GM18511 (cell line): ENCODE data around the gene GALNS.
"Not testable (repeated sequence)": the region's sequence is repeated elsewhere in the genome, so short reads cannot be mapped to it uniquely, and the experiment has no call there.

Experiments
- ATAC-seq: cut with Tn5 transposase; IDR thresholded peaks from one replicate; pipeline ENCODE4 v1.9.1; 2021; ENCODE audit warnings: mild to moderate bottlenecking, moderate library complexity; ENCODE audit not compliant: unreplicated experiment

GALNS gene

GRCh38 chr16:88807142-88807625 is 49.6 kb downstream of the GALNS start:
- ATAC-seq = no peak

GRCh38 chr16:88806491-88807111 is 50.1 kb downstream of the GALNS start:
- ATAC-seq = no peak

DNA sequence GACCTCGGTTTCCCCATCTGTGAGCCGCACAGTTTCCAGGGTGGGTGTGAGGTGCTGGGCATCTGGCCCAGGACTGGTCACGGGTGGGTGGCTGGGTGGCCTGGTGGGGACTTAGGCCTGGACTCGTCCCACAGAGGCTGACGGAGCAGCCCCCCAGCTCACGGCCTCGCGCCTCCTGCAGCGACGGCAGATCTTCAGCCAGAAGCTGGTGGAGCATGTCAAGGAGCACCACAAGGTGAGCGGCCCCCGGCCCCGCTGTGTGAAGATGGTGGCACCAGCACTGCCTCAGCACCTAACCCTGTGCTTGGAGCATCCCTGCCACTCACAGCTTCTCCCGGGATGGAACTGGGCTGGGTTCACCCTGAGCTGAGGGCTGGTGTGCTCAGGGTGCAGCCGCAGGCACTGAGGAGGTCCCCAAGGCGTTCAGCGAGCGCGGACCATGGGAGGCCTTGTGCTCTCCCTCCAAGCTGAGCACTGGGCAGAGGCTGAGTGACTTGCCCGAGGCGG is 50.8 kb downstream of the GALNS start:
- no peak for ATAC-seq

GRCh38 chr16:88805340-88805715 is 51.4 kb downstream of the GALNS start:
- ATAC-seq = no peak

- no peak for ATAC-seq
Observed at GRCh38 chr16:88804552-88805339, 52.0 kb downstream of the GALNS start.

DNA sequence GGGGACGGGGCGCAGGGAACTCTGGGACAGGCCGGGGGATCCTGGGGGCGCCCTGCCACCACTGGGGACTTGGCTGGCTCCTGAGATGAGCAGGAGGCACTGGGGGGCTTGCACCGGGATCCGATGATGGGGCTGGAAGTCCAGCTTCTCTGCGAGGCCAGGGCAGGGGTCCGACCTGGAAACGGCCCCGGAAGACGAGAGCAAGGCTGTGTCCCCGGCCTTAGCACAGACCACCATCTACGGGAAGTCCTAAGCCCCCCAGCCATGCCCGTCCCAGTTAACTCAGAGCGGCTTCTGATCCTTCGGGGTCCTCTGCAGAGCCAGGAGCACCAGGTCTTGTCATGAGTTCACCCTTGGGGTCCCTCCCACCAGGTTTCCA is 52.6 kb downstream of the GALNS start:
- no peak for ATAC-seq

DNA sequence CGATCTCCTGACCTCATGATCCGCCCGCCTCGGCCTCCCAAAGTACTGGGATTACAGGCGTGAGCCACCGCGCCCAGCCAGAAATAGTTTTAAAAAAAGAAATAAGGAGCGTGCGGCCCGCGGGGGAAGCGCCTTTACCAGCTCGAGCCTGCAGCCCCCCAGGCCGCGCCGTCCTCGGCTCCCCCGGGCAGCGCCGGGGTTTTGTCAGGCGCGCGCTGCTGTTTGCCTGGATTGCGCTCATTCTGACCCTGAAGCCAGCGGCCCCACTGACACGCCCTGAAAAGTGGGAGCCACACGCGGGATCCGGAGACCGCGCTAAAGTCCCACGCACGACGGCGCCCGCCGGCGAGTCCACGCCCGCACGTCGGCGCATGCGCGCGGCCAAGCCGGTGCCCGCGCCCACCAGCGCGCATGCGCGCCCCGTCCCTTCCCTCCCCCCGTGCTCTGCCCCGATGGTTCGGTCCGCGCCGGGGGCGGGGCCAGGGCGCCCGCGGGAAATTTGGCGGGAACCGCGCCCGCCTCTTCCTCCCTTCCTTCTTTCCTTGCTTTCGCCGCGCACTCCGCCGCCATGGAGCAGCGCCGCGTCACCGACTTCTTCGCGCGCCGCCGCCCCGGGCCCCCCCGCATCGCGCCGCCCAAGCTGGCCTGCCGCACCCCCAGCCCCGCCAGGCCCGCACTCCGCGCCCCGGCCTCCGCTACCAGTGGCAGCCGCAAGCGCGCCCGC is 53.3 kb downstream of the GALNS start, which contains the start of gene CDT1:
Gene CDT1, plus strand, starts transcription at position 526 of the 724 bp plus-strand sequence. Its CDS starts 43 bp downstream, at position 569.
- ATAC-seq = peak; percentile 58

DNA sequence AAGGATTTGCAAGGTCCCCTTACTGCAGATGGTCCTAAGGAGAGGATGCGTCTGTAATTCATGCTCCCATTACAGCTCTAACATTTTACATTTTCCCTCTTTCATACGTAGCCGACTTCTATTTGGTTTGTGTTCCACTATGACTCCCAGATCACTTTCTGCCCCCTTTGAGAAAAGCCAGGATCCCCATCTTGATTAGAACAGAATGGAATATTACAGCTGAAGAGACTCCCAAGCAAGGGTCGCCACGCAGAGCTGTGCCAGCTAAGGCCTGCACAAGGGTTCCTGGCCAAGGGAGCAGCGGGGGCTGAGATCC is 56.5 kb downstream of the GALNS start:
- ATAC-seq = no peak

DNA sequence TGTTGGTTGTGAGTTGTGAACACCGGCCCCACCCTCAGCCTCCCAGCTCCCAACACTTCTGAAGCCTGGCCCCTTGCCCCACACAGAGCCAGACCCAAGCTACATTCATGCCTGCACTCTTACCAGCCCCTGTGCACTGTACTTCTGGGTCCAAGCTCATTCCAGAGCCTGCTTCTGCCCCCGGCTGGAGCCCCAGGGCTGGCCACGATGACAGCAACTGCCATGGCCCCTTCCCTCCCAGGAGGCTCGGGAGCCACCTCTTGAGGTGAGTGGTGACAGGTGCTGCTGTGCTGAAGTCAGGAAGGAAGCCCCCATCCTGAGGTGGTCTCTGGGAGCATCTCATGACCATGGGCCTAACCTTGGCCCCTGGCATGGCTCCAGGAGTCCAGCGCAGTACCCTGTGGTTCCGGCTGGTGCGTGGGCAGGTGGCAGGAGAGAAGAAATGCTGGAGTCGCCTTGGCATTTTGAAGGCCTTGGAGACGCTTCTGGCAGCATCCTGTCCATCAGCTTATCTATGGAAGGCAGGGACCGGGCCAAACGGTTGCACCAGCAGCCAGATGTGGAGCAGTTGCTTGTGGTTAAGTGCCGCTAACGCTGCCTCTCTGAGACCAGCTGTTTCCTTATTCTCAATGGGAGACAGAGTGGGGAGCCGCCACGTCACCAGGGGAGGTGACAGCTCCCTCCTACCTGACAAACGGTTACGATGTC is 57.0 kb downstream of the GALNS start:
- ATAC-seq = no peak

DNA sequence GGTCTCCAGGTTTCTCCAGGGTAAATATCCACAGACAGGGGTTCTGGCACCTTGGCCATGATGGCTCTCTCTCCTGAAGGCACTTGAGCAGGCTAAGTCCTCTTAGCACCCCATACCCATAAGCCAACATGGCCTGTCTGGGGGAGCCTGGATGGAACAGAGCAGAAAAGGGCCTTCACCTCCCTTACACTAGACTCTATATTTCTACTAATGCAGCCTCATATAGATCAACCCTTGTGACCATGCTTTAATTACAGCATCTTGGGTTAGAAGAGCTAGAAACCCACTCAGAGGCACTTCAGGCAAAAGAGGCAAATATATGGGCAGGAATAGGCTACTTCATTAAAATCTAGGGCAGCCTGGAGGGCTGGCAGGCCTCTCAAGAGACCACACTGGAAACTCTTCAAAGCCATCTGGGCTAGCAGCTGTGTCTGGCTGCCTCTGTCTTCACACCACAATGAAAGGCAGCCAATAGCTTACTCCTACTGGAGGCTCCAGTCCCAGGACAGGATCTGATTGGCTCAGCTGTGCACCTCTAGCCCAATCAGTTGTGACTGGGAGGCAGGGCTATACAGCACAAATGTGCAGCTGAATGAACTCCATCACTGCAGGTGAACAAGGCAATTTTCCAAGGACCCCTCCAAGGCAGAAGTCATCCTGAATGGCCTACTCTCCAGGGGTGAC is 57.8 kb downstream of the GALNS start:
- ATAC-seq = no peak

DNA sequence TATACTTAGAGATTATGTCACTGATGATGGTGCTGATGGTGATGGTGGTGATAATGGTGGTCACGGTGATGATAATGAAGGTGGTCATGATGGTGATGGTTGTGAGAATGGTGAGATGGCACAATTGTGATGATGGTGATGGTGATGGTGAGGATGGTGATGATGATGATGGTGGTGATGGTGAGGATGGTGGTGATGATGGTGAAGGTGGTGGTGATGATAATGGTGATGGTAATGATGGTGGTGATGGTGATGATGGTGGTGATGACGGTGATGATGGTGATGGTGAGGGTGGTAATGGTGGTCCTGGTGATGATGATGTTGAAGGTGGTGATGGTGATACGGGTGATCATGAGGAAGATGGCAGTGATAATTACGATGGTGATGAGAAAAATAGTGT is 58.7 kb downstream of the GALNS start:
- no peak for ATAC-seq

- no peak for ATAC-seq
Observed at GRCh38 chr16:88796278-88796677, 60.5 kb downstream of the GALNS start.

DNA sequence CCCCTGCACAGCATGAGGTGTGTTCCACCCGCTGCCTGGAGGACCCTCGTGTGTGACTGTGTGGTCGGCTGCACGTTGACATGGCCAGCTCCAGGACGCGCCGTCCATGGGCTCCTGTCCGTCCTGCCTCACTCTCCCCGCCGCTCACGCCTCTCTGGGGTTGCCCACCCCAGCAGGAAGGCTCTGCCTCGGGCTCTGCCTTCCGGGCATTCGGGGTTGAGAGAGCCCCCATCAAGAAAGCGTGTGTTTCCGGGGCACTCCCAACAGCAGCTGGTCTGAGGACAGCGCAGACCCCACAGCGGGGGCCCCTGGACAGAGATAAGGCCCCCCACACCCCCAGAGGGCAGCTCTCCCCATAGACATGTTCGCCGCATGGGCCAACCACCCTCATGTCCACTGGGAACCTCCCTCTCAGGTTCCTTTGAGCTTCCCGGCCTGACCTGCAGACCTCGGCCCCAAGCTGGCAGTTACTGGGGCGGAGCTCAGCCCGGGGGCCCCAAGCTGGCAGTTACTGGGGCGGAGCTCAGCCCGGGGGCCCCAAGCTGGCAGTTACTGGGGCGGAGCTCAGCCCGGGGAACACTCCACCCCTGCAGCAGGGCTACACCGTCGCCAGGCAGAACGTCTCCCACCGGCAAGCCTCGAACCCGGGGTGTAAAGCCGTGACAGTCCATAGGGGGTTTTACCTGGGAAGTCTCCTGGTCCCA is 63.3 kb downstream of the GALNS start:
- no peak for ATAC-seq

DNA sequence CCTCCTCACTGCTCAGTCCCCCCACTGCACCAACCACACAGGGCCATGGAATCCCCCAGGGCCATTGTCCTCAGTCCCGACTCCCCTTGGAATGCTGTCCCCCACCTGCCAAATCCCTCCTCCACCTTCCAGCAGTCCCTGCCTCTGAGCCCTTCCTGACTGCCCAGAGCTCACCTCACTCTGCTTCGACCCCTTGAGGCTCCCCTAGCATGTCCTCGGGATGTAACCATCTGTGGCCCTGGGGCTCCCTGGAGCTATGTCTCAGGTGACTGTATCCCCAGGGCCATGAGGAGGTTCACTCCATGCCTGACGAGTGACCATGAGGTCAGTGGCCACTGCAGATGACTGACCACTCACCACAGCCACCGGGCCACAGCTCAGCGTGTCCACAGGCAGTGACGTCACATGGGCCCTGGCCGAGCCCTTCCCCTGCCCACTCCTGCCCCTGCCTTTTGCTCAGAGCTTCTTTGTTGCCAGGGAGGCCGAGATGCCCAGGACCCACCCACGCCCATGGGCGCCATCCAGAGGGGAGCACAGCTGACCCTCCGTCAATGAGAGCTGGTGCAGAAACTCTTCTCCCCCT is 64.0 kb downstream of the GALNS start:
- ATAC-seq = no peak

DNA sequence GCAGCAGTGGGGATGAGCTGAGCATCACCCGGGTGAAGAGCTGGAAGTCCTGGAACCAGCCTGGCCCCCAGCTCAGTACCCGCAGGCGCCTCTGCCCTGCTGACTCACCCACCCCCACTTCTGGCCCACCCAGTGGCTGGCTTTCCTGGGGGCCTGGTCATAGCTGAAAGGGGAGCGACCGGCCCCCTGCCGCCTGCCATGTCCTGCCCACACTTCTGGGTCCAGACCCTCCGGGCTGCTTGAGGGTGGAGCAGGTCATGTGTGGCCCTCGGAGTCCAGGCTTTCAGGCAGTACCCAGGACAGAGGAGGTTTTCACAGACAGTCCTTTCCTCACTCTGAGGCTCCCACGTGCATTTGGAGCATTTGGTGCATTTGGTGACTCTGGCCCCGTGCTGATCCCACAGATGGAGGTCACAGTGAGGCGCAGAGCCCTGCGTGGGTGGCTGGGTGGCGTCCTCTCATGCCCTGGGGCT is 64.6 kb downstream of the GALNS start:
- ATAC-seq = no peak

DNA sequence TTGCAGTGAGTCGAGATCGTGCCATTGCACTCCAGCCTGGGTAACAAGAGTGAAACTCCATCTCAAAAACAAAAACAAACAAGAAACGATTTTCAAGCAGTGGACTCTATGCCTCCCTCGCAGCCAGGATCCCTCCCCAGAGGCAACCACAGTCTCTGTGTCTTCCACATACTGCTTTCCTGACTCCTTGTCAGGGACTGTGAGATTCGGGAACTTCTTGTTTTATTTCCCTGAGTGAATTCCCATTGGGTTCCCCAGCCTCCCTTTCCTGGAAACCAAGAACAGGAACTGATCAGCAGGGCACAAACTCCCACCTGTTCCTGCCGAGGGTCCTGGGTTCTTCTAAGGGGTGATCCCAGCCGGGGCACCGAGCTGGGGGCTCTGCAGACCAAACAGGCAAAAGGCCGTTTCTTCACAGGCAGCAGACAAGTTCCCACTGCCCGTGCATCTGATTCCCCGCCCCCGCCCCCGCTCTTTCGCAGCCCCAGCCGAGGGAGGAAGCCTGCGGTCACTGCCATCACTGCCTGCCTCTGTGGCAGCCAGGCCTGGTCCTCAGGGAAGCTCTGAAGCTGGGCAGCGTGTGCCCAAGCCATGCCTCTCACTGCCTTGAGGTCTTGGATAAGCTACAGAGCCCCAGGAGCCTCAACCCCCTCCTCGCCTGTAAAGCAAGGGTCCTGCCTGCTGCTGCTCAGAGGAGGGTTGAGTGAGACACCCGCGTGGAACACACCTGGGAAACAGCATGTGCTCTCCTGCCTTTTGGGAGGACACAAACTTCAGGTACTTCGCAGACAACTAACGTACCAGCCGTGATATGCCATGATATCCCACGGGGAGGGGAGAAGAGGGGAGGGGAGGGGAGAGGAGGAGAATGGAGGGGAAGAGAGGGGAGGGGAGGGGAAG is 66.2 kb downstream of the GALNS start:
- ATAC-seq = no peak

DNA sequence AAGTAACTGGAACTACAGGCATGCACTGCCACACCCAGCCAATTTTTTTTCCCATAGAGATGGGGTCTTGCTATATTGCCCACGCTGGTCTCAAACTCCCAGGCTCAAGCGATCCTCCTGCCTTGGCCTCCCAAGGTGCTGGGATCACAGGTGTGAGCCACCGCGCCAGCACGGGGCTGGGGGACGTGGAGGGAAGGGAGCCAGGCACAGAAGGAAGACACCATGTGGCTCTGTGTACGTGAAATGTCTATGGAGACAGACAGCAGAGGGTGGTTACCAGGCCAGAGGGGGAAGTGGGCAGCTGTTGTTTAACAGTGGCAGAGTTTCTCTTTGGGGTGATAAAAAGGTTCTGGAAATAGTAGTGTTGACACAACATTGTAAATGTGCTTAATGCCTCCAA is 67.2 kb downstream of the GALNS start:
- no peak for ATAC-seq

DNA sequence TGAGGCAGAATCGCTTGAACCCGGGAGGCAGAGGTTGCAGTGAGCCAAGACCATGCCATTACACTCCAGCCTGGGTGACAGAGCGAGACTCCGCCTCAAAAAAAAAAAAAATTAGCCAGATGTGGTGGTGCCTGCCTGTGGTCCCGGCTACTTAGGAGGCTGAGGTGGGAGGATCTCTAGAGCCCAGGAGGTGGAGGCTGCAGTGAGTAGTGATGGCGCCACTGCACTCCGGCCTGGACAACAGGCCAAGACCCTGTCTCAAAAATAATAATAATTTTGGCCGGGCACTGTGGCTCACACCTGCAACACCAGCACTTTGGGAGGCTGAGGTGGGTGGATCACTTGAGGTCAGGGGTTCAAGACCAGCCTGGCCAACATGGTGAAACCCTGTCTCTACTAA is 68.0 kb downstream of the GALNS start:
- ATAC-seq = not testable (repeated sequence)
